AG04450 (cell line): ENCODE measurements around the gene JMJD8. TPM values are rescaled to one million over a fixed set of nuclear protein-coding genes. Genes with fewer than 3 reads are reported as not detected.

Experiments
- CTCF ChIA-PET: fragments of 300-600, 350-600 bp; formaldehyde crosslinking; extraction: SDS; loops from one replicate; lab custom pipeline; 2022; ENCODE audit warnings: antibody characterized with exemption, inconsistent platforms; lab: Charles Lee
- POLR2A ChIA-PET: fragments of 350-600 bp; formaldehyde crosslinking; extraction: SDS; loops from one replicate; lab custom pipeline; 2021; ENCODE audit warnings: antibody characterized with exemption, inconsistent platforms; lab: Yijun Ruan, JAX
- DNase-seq: peaks from one replicate; pipeline ENCODE4 v3.0.0-alpha.2; 2011; ENCODE audit warnings: low read depth, low spot score
- H3K27ac ChIP-seq: one replicate; pipeline ENCODE4 v1.5.1; 2012; ENCODE audit warnings: low read depth, low read length, control low read depth
- H3K27me3 ChIP-seq: one replicate; pipeline ENCODE4 v1.6.0; 2012; ENCODE audit warnings: low read length; ENCODE audit not compliant: control insufficient read depth, insufficient read depth
- H3K4me3 ChIP-seq: 2 replicates; pipeline ENCODE4 v1.5.1; 2011; ENCODE audit warnings: mild to moderate bottlenecking, low read depth, low read length, control low read depth
- H3K9me3 ChIP-seq: 2 replicates; pipeline ENCODE4 v1.5.1; 2012; ENCODE audit warnings: low read length; ENCODE audit not compliant: control insufficient read depth, insufficient read depth
- polyA plus RNA-seq: library from polyadenylated mRNA; depleted of rRNA; stranded (reverse); fragments of >200 nt; gene quantifications from 2 replicates; pipeline ENCODE4 v1.2.3, GENCODE V29; 2011
- TF ChIP-seq, protein P1 (sequence below): IDR thresholded peaks from 2 replicates; pipeline ENCODE4 v1.5.1; 2011; ENCODE audit warnings: low read depth, low read length, control low read depth, inconsistent platforms

JMJD8 gene
- polyA plus RNA-seq, 1 experiment = 33.1 TPM

DNA sequence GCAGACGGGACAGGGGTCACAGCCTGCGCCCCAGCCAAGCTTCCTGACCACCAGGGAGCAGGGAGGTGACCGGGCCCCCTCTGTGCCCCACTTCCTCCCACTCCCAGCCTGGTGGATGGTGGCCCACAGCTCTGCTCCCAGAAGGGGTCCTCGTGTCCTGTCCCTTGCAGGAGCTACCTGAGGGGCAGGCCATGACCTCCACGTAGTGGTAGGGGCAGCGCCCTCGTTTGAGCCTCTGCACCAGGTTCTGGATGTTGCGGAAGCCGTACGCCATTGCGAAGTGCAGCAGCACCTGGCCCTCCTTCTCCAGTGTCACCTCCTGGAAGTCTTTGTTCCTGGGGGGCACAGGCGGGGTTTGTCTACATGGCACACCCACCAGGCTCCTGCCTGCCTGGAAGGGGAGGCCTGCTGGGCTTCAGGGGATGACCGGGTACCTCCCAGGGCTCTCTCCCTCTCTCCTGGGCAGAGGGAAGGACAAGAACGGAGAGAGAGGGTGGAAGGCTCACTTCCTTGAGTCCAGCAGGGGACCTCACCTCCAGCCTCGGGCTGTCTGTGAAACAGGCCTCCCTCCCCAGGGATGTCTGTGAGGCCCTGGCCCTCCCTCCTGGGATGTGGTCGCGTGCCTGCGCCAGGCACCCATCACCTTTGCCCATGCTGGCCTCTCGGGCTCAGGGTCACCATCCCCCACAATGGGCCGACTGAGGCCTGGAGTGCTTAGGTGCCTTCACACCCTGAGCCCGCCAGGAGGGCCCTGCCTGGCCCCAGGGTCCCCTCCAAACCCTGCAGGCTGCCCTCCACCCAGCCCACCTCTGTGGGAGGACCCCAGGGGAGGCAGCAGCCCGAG, 46.8 kb upstream of the JMJD8 start:
- Histone ChIP-seq H3K4me3 (no peak overlapping the region), H3K27ac (no peak overlapping the region), H3K27me3 (no peaks in the 10 kb centered on the region), H3K9me3 (no peaks in the 10 kb centered on the region; the same call in 1 of the 2 replicates)
- ChIA-PET CTCF (no interaction called here), POLR2A (interaction anchor here (1.8 kb wide), 1 partner anchor 10 kb away, joined by 5 read pairs; the partner anchor contains the start of gene ANTKMT)
- TF ChIP-seq, protein P1, sequence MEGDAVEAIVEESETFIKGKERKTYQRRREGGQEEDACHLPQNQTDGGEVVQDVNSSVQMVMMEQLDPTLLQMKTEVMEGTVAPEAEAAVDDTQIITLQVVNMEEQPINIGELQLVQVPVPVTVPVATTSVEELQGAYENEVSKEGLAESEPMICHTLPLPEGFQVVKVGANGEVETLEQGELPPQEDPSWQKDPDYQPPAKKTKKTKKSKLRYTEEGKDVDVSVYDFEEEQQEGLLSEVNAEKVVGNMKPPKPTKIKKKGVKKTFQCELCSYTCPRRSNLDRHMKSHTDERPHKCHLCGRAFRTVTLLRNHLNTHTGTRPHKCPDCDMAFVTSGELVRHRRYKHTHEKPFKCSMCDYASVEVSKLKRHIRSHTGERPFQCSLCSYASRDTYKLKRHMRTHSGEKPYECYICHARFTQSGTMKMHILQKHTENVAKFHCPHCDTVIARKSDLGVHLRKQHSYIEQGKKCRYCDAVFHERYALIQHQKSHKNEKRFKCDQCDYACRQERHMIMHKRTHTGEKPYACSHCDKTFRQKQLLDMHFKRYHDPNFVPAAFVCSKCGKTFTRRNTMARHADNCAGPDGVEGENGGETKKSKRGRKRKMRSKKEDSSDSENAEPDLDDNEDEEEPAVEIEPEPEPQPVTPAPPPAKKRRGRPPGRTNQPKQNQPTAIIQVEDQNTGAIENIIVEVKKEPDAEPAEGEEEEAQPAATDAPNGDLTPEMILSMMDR = no peak
- DNase-seq = no peak

DNA sequence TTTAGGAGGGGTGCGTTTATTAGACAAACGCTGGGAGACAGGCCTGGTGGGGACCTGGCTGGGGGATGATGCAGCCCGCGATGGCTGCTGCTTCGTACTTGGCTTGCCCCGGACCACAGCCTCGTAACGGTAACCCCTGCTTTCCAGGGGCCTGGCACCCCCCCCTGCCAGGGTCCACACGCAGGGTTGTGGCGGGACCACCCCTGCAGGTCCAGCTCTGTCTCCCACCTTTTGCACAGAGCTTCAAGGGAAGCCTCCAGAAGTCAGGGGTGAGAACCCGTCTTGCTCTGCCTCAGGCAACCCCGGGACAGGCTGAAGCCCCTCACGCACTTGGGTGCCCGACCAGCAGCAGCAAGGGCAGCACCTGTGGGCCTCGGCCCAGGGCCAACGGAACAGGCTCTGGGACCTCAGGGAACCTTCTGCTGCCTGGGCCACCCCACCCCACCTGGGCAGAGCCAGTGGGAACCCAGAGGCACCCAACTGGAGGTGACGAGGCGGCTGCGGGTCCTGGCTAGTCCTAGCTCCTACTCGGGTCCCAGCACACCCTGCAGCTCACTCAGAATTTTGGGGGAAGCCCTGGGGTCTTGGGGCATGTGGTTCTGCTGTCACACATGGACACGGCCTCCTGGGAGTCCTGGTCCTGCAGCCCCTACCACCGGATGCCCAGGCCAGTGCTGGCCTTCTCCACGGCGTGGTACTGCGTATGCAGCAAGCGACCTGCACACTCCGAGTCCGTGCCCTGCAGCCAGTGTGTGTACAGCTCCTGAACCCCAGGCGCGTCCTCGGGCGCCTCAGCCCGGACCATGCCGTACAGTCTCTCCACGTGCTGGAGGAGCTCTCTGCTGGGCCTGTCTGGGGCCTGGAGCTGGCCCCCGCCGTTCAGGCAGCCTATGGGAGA, 45.9 kb upstream of the JMJD8 start:
- no peak overlapping the region for H3K27ac ChIP-seq
- DNase-seq = no peak
- TF ChIP-seq, protein P1 = no peak
- H3K9me3 ChIP-seq = no peaks in the 10 kb centered on the region; the same call in 1 of the 2 replicates
- H3K4me3 ChIP-seq = no peak overlapping the region
- H3K27me3 ChIP-seq = no peaks in the 10 kb centered on the region
- POLR2A ChIA-PET = interaction anchor here (1.8 kb wide), 1 partner anchor 9 kb away, joined by 5 read pairs; the partner anchor contains the start of gene ANTKMT
- CTCF ChIA-PET = interaction anchor here (1.5 kb wide), 1 partner anchor 11 kb away, joined by 4 read pairs; the partner anchor contains the start of gene CIAO3

DNA sequence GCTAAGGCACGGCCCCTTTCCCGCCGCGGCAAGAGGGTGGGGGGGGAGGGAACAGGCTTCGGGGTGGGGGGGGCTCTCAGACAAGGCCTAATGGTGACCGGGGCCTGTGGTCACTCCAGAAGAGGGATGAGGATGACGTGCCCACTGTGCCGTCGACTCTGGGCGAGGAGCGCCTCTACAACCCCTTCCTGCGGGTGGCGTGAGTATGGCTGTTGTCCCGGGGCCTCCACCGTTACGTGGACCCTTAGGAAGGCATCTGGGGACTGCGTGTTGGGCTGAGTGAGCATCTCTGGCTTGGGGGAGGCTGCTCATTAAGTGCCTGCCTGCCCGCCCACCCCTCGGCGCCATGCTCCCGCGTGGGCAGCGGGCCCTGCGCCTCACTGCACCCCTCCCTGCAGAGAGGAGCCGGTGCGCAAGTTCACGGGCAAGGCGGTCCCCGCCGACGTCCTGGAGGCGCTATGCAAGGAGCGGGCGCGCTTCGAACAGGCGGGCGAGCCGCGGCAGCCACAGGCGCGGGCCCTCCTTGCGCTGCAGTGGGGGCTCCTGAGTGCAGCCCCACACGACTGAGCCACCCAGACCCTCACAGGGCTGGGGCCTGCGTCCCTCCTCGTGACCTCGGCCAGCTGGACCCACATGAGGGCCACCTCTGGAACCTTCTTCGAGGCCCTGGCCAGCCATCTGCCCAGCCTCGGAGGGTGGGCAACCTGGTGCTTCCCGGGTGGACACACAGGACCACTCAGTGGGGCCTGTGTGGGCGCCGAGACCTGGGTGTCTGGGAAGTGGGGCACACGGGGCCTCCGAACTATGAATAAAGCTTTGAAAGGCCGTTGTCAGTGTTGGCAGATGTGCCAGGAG, 45.0 kb upstream of the JMJD8 start:
- ChIA-PET POLR2A (interaction anchor here (1.8 kb wide), 1 partner anchor 9 kb away, joined by 5 read pairs; the partner anchor contains the start of gene ANTKMT), CTCF (interaction anchor here (1.5 kb wide), 1 partner anchor 12 kb away, joined by 4 read pairs; the partner anchor contains the start of gene CIAO3)
- TF ChIP-seq, protein P1 = no peak
- peak overlapping the region; percentile 73 for H3K4me3 ChIP-seq
- H3K27me3 ChIP-seq = no peaks in the 10 kb centered on the region
- no peak overlapping the region for H3K27ac ChIP-seq
- no peaks in the 10 kb centered on the region; the same call in 1 of the 2 replicates for H3K9me3 ChIP-seq
- DNase-seq = no peak

DNA sequence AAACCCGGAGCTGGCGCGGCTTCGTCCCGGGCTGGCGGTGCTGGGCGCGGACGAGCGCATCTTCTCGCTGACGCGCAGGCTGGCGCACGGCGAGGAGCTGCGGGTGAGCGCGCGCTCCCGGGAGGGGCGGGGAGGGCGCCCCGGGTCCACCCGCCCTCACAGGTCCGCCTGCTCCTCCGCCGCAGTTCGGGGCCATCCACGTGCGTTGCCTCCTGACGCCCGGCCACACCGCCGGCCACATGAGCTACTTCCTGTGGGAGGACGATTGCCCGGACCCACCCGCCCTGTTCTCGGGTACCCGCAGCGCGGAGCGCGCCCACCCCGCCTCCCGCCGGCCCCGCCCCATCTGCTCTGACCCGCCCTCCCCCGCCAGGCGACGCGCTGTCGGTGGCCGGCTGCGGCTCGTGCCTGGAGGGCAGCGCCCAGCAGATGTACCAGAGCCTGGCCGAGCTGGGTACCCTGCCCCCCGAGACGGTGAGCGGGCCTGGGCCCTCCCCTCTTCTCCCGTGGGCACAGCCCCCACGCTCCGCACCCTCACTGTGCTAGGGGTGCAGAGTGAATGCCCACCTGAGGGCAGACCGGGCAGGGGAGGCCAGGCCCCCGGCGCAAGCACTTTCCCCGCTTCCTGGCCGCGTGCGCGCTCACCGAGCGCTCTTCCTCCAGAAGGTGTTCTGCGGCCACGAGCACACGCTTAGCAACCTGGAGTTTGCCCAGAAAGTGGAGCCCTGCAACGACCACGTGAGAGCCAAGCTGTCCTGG, 44.2 kb upstream of the JMJD8 start:
- Histone ChIP-seq H3K27me3 (no peaks in the 10 kb centered on the region), H3K9me3 (no peaks in the 10 kb centered on the region; the same call in 1 of the 2 replicates), H3K4me3 (peak overlapping the region; percentile 73), H3K27ac (no peak overlapping the region)
- DNase-seq = no peak
- TF ChIP-seq, protein P1 = no peak
- ChIA-PET CTCF (interaction anchor here (1.0 to 1.5 kb wide), 2 partner anchors 13 to 16 kb away, joined by 4 to 5 read pairs; partner anchors contain the start of gene CIAO3), POLR2A (interaction anchor here (0.6 to 0.8 kb wide), 2 partner anchors 44 to 74 kb away, joined by 3 read pairs; partner anchors contain the start of gene JMJD8)
